GM19455 (cell line): ENCODE data around the gene TRPM4.
"Not testable (repeated sequence)": the region's sequence is repeated elsewhere in the genome, so short reads cannot be mapped to it uniquely, and the experiment has no call there.

Source experiments
- ATAC-seq: cut with Tn5 transposase; IDR thresholded peaks from one replicate; pipeline ENCODE4 v1.9.1; 2021; ENCODE audit not compliant: unreplicated experiment

Gene TRPM4

DNA sequence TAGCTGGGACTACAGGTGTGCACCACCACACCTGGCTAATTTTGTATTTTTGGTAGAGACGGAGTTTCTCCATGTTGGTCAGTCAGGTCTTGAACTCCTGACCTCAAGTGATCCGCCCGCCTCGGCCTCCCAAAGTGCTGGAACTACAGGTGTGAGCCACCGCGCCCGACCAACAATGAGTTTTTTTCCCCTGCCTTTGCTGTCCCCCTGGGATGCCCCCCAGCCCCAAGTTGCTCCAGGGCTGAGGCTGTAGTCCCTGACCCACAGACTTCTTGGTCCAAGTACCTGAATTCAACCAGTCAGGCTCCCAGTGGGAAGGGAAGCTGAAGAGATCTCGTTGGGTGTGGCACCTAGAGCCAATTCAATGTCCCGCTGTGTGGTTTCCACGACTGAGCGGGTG is 66.8 kb downstream of the TRPM4 start:
- not testable (repeated sequence) for ATAC-seq

DNA sequence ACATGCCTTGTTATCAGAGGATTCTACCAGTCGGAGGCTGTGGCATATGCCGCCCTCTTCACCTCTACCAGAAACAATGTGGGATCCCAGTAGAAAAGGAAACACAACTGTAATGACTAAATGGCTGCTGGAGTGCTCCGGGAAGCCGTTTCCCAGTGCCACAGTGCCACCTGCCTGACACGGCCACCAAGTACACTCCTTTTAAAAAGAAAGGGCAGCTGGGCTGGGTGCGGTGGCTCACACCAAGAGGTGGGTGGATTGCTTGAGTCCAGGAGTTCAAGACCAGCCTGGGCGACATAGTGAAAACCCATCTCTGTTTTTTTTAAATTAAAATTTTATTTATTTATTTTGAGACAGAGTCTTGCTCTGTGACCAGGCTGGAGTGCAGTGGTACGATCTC is 67.3 kb downstream of the TRPM4 start:
- no peak for ATAC-seq

DNA sequence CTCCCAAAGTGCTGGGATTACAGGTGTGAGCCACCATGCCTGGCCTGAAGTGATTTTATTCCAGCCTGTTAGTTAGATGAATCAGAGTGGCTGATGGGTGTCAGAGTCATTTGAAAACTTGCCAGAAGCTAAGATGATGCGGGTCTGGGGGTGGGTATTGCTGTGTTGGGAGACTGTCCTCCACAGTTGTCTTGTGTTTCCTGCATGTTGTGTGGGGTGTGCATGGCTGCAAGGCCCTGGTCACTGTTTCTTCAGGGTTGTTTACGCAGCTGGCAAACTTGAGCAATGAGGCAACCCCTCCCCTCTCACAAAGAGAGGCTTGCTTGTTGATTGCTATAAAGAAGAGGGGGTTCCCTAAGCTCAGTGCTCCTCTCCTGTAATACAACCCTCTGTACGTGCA is 71.8 kb downstream of the TRPM4 start:
- no peak for ATAC-seq

DNA sequence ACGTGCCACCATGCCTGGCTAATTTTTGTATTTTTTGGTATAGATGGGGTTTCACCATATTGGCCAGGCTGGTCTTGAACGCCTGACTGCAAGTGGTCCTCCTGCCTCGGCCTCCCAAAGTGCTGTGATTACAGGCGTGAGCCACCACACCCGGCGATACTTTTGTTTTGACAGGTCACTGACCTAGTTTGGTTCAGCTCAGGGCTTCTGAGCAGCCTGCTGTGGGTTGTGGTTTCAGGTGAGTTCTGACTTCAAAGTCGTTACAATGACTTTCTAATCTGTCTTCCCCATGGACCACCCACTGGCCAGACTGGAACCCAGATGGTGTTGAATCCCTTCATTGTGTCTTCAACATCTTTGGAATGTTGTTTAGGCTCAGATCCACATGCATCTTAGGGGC is 73.8 kb downstream of the TRPM4 start:
- no peak for ATAC-seq

DNA sequence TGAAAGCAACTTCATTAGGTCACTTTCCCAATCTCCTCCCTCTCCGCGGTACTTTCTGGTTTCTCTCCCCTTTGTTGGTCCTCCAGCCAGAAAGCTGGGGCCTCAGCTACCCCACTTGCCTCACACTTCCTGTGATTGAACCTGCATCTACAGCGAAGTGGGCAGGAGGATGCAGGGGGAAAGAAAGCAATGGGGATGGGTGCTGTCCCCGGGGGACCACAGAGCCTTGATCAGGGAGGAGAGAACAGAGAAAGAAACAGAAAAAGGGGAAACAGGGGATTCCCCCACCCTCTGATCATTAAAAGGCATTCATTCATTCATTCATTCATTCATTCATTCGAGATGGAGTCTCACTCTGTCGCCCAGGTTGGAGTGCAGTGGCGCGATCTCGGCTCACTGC is 74.2 kb downstream of the TRPM4 start:
- ATAC-seq = no peak

DNA sequence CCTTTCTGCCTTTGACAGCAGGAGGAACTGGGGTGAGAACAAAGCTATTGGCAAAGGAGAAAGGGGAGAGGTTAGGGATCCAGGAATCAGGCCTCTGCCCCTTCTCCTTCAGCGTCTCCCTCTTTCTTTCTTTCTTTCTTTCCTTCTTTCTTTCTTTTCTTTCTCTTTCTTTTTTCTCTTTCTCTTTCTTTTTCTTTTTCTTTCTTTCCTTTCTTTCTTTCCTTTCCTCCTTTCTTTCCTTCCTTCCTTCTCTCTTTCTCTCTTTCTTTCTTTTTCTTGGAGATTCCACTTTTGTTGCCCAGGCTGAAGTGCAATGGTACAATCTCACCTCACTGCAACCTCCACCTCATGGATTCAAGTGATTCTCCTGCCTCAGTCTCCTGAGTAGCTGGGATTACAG is 75.6 kb downstream of the TRPM4 start:
- ATAC-seq = no peak

DNA sequence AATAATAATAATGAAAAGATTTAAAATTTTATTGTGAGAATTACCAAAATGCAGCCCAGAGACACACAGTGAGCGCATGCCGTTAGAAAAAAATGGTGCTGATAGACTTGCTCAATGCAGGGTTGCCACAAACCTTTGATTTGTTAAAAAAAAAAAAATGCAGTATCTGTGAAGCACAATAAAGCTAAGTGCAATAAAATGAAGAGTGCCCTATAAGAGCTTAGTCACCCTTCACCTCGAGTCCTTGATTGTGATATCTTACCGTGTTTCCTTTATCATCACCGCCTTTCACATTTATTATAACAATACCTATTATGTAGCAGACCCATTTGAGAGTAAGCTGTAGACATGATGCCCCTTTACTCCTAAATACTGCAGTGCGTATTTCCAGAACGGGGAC is 84.2 kb downstream of the TRPM4 start:
- ATAC-seq = no peak

DNA sequence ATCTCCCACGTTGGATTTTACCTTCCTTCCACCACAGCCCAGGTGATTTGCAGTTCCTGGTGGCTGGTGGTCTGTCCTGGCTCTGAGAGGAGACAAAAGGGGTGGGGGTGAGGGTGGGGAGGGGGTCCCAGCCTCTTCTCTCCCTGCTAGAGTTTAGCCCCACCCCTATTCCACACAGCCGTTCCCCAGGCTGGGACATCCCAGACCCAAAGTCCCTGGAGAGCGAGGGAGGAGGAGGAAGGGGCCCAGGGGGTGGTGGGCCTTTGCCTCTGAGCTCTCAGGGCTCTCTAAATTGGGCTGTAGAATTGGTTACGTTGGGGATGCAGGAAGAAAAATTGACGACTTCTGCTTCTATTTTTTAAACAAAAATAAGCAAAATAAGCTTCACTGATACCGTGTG is 85.5 kb downstream of the TRPM4 start:
- ATAC-seq = no peak

DNA sequence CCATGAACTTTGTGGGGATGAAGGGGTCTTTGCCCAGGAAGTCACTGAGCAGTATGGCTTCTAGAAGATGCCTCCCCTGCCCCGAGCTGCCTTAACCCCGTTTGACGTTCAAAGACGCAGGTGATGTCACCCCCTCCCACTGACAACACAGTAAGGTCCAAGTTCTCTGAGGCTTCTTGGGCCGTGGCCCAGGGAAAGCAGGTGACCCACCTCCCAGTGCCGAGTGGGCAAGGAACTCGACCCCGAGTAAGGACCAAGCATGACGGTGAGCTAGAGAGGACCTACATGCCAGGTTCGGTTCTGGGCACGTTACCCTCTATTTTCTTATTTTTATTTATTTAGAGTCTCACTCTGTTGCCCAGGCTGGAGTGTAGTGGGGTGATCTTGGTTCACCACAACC is 86.1 kb downstream of the TRPM4 start:
- ATAC-seq = no peak

DNA sequence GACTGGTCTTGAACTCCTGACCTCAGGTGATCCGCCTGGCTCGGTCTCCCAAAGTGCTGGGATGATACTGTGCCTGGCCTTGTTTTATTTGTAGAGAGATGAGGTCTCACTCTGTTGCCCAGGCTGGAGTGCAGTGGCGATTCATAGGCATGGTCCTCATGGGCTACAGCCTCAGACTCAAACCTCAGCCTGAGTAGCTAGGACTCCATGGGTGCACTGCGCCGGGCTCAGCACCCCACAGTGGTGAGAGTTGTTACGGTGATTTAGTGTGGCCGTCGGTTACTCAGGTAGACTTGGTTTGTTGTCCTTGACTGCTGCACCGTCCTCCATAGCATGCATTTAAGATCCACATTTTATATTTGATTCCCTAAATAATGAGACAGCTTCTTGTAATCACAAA is 86.7 kb downstream of the TRPM4 start:
- no peak for ATAC-seq

DNA sequence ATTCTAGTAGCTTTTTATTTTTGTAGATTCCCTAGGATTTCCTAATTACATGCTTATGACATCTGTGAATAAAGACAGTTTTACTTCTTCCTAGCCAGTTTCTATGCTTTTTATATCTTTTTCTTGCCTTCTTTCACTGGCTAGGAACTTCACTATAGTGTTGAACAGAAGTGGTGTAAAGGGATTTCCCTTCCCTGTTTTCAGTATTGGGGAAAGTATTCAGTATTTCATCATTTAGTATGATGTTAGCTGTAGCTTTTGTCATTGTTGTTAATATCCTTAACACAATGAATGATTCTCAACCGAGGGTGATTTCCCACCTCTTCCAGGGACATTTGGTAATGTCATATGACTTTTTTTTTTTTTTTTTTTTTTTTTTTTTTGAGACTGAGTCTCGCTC is 90.1 kb downstream of the TRPM4 start:
- ATAC-seq = no peak

DNA sequence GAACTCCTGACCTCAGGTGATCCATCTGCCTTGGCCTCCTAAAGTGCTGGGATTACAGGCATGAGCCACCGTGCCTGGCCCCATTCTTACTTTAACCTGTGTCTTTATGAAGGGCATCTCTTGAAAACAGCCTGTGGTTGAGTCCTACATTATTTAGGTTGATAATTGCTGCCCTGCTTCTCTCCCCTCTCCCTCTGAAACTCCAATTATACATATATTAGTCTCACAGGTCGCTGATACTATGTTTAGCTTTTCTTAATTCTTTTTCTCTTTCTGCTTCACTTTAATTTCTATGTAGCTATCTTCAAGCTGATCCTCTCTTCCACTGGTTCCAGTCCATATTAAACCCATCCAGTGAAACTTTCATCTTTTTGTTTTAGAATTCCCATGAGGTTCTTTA is 92.3 kb downstream of the TRPM4 start:
- ATAC-seq = no peak

DNA sequence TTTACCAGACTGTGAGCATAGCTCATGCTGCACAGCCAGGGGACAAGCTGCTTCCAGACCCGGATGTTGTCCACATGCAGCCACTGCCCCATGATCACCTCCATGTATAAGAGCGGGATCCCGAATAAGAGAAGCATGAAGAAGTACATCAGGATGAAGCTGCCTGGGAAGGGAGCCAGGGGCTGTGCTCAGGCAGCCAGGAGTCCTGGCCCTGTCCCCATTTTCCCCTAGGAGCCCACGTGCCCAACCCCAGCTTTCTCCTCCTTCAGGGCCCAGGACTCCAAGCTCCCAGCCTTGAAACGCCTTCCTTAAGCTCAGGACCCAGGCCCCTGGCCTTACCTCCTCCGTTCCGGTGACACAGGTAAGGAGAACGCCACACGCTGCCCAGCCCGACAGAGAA is 98.1 kb downstream of the TRPM4 start:
- ATAC-seq = no peak

DNA sequence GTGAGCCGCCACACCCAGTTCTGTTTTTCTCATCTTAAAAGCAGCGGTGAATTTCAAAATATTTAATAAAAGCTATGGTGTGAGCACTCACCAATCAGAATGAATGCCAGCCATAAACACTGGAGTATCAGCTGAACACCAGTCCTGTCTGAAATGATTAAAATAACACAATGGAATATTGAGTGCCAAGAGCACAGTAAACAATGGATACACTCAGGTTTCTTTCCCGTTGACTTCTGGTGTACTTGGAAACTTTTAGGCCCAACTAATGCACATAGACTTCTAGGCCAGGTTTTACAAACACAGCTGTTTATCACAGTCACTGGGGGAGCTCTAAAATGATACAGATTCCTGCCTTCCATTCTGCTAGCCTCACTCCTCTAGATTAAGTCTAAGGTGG is 99.1 kb downstream of the TRPM4 start:
- no peak for ATAC-seq
